ENCODE data around the gene CLEC3A.
"Not testable (repeated sequence)": the region's sequence is repeated elsewhere in the genome, so short reads cannot be mapped to it uniquely, and the experiment has no call there.

Gene CLEC3A

GRCh38 chr16:78022347-78023060, at the start of gene CLEC3A:
Gene CLEC3A, plus strand, starts transcription at chr16:78022548. Its CDS starts 79 bp downstream, at chr16:78022627.
- DNase-seq (ENCODE audit: extremely low read depth in 1 of 2, low read depth in 1 of 2), result no peak

- DNase-seq (ENCODE audit: extremely low read depth in 1 of 2, low read depth in 1 of 2), result no peak
Observed at GRCh38 chr16:77974883-77975282, 47.5 kb upstream of the CLEC3A start.

GRCh38 chr16:77975942-77976341, 46.4 kb upstream of the CLEC3A start:
- DNase-seq (ENCODE audit: extremely low read depth in 1 of 2, low read depth in 1 of 2), result no peak

DNA sequence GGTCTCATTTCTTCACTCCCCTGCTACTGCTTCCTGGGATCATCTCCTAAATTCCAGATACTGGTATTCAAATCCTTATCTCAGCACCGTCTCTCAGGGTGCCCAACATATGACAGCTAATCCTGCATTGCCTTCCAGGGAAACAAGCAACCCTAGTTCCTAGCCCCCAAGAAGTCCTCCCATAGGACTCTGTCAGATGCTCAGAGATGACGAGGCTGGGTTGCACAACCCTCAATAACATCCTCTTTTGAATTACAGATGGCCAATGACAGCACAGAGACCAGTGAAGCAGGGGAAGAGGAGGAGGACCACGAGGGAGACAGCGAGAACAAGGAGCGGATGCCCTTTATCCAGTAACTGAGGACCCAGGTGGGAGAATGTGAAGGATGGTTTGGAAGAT, 45.0 kb upstream of the CLEC3A start:
- DNase-seq (ENCODE audit: extremely low read depth in 1 of 2, low read depth in 1 of 2), result no peak

GRCh38 chr16:77985111-77985510, 37.2 kb upstream of the CLEC3A start:
- DNase-seq (ENCODE audit: extremely low read depth in 1 of 2, low read depth in 1 of 2), result no peak

DNA sequence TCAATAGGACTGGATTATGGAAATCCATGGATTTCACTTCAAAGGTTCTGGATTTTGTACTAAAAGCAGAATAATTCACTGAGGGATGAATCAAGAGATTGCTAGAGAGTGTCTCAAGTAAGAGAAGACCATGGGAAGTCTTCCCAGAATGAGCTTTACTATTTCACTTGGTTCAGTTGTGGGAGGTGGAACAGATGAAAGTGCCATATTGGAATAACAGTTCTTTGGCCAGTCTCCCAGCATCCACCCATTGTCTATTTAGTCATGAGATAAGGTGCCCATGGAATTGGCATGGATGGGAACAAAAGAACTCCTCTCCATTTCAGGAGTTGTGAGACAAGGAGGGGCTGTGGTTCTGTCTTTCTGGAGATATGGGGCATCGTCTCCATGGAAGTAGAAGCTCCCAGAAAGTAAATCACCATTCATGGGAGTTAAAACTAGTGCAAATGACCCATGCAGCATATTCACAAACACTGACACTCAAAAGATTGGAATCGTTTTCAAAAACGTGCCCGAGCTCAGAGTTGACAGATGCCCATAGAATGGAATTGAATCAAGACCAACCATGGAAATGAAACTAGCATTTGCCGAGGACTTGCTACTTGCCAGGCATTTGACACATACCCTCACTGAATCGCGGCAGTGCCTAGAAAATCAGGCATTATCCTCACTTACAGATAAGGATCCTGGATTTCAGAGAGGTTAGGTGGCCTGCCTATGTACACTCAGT, 36.2 kb upstream of the CLEC3A start:
- DNase-seq (ENCODE audit: extremely low read depth in 1 of 2, low read depth in 1 of 2), result no peak

- DNase-seq (ENCODE audit: extremely low read depth in 1 of 2, low read depth in 1 of 2), result no peak
Observed at GRCh38 chr16:77987810-77988209, 34.5 kb upstream of the CLEC3A start.

DNA sequence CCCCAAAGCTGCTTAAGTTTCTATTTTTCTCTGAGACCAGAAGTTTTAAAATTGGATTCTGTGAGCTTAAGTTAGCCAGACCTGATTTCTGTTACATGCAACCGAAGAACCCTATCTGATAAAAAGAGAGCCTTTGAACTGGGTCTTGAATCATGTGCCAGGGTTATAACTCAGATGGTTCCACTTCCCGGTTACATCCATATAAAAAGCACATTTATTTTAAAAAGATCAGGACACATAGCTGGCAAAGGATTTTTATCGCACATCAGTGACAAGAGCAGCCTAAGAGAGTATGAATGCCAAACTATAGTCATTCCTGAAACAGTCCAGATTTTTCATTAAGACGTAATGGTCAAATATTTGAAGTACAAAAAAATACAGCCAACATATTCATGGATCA, 32.5 kb upstream of the CLEC3A start:
- DNase-seq (ENCODE audit: extremely low read depth in 1 of 2, low read depth in 1 of 2), result no peak

DNA sequence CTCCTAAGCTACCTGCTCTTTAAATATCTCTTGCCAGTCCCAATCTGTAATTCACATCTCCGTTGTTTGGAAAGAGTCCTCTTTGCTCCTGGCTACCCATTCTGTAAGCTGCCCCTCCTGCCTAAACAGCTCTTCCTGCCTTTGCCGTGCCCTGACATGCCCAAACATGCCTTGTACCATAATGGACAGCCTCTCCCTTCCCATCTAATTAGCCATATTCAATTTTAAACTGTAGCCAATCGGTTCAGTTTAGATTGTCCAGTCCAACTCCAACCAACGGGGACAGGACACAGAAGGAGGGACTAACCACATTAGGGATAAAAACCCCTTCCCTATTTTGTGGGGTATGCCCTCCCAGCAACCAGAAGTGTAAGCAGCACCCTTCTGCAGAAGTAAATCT, 30.6 kb upstream of the CLEC3A start:
- no peak for DNase-seq (ENCODE audit: extremely low read depth in 1 of 2, low read depth in 1 of 2)

DNA sequence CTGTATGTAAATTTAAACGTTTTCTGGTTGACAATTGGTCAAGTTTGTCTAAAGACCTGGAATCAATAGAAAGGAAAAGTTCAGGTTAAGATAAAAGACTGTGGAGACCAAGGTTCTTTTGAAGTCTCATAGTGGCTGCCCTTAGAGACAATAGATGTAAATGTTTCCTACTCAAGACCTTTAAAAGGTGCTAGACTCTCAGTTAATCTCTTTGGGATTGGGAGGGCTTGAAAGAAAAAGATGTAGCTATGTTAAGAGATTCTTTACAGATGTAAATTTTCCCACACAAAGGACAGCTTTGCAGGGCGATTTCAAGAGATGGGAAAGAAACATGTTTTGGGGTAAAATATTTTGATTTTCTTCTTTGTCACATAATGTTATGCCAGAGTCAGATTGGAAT, 30.0 kb upstream of the CLEC3A start:
- not testable (repeated sequence) for DNase-seq (ENCODE audit: extremely low read depth in 1 of 2, low read depth in 1 of 2)

DNA sequence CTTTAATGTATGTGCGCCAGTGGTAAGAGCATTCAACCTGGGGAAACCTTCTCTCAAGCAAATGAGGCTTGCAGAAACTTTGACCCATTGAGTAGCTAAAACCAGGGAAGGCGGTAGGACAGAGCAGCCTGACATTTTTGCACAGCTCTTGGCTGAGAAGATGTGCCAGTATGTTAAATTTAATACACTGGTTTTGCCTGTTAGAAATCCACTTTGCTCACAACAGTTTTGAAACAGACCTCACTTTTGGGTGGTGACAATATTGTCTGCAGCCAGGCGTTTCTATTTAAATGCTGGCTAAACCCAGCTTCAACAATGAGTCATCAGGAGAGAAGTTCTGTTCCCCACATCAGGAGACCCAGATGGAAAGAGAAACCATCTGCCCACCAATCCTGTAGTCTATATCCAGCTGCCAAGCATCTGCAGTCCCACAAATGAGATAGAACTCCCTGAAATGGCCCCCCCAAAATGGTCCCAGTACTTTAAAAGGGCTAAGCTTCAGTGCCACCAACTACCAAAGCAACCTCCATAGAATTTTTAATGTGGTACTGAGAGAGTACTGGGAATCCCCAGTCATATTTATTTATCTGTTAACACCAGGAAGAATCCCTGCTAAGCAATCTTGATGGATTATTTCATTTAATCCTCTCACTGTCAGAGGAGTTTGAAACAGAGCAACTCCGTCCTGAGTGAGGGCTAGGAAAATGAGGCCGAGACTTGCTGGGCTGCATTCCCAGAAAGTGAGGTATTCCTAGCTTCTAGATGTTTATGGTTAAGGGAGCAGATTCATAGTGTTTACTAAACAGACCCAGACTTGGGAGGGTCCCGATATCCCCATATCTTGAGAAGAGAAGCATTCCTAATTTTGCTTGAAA, 29.0 kb upstream of the CLEC3A start:
- no peak for DNase-seq (ENCODE audit: extremely low read depth in 1 of 2, low read depth in 1 of 2)

GRCh38 chr16:77995843-77996455, 26.4 kb upstream of the CLEC3A start:
- DNase-seq (ENCODE audit: extremely low read depth in 1 of 2, low read depth in 1 of 2), result no peak

DNA sequence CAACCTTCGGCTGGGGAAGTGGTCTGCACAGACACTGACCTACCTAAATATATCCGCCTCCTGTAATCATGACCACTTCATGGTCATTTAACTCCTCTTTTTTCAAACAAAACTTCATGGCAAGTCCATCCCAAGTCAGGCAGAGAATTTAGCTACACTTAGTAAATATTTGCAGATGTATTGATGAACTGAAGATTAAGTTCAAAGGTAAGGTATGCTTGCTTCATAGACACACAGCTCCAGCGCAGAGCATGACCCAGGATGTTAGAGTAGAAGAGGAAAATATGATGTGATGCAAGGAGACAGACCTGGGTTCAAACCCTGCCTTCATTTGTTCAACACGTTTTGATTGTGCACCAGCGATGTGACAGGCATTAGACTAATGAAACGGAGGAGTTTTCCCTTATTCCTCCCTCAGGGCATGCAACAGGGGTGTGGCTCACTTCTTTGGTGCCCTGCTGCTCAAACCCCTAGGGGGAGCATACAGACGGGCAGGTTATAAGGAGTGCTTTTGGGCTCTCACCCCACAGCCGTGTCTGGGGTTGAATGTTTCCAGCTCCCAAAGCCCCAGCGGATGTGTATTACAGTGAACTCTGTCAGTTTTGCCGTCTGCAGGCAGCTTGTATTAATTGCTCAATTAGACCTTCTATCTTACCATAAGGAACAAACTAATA, 23.9 kb upstream of the CLEC3A start:
- DNase-seq (ENCODE audit: extremely low read depth in 1 of 2, low read depth in 1 of 2), result no peak

- DNase-seq (ENCODE audit: extremely low read depth in 1 of 2, low read depth in 1 of 2), result no peak
Observed at GRCh38 chr16:78001451-78002025, 20.8 kb upstream of the CLEC3A start.

DNA sequence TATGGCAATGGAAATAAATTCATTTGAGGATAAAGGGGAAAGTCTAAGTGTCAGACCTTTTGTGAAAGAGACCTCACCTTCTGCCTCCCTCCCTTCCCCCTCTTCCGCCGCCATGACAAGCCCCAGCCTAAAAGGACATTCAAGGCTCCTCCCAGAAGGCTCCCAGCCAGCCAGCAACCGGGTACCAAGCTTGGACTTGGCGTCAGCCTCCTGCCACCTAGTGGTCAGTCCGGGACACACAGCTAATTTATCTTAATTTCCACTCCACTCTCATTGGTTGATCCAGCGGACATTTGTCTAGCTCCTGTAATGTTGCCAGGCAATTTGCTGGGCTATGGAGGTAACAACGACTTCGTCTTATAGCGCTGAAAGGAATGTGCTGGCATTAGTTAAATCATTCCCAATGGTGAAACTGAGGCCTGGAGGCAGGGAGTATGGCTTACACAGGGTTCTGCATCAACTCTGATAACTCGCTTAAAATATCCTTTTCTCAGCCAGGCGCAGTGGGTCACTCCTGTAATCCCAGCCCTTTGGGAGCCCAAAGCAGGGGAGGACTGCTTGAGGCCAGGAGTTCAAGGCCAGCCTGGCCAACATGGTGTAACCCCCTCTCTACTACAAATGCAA, 19.3 kb upstream of the CLEC3A start:
- peak in 1 of 2 donors; percentile 18 for DNase-seq (ENCODE audit: extremely low read depth in 1 of 2, low read depth in 1 of 2)

DNA sequence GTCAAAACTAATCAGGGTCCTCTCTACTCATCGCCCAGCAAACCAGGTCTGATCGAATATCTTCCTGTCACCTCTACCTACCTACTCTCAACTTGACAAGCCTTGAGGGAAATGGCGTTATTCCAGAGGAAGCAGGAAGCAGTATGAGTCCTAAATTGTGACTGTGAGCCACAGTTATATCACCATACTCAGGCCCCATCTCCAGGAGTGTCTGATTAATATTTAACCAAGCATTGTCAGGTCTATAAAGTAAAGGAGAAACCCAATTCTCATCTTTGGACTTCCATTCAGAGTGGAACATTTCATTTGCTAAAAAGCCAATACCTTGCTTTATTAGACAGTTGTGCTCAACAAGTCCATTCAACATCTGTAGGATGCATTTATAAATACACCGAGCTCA, 17.8 kb upstream of the CLEC3A start:
- DNase-seq (ENCODE audit: extremely low read depth in 1 of 2, low read depth in 1 of 2), result no peak

DNA sequence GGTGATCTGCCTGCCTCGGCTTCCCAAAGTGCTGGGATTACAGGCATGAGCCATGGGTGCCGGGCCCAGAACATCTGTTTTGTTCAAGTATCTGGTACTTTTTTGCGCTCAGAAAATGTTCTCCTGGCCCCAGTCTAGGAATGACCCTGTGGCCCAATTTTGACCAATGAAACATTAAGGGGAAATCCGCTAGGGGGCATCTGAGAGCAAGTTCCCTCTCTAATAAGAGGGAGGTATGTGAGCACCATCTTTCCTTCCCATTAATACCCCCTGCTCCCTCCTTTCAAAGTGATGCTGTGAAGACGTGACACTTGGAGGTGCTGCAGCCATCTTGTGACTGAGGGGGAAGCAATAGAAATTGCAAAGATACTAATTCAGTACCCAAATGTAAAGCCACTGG, 16.5 kb upstream of the CLEC3A start:
- no peak for DNase-seq (ENCODE audit: extremely low read depth in 1 of 2, low read depth in 1 of 2)

DNA sequence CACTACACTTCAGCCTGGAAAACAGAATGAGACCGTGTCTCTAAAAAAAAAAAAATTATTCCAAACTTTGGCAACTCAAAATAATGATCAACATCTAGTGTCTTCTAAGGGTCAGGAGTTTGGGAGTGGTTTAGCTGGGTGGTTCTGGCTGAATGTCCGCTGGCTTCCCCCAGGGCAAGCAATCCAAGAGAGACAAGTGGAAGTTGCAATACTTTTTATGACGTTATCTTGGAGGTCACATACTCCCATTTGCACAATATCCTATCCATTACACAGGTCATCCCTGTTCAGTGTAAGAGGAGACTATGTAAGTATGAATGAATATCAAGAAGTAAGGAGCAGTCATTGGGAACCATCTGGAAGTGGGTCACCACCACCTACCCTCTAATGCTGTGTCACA, 15.2 kb upstream of the CLEC3A start:
- DNase-seq (ENCODE audit: extremely low read depth in 1 of 2, low read depth in 1 of 2), result no peak

GRCh38 chr16:78024159-78024558, 1.8 kb downstream of the CLEC3A start:
- no peak for DNase-seq (ENCODE audit: extremely low read depth in 1 of 2, low read depth in 1 of 2)

DNA sequence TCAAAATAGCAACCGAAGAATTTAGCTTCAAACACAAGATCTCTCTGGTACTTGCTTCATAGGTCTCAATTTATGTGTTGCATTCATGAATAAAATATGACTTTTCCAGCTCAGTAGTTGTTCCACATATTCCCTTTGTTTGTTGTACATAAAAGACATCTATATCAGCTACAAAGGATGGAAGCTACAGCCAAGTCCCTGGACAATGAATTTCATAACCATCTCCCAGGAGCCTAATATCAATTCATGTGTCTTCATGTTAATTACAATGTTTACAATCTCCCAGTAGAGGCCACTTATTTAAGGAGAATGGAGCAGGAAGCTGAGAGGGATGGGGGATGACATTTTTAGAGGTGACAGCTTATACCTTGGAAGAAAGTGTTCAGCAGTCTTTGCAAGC, 3.3 kb downstream of the CLEC3A start:
- DNase-seq (ENCODE audit: extremely low read depth in 1 of 2, low read depth in 1 of 2), result no peak
